ENCODE data around the gene PDF. TPM values are rescaled to one million over a fixed set of nuclear protein-coding genes. Genes with fewer than 3 reads are reported as not detected.

PDF gene
- total and polyA plus RNA-seq, 7 donors, result 6.5 to 18.6 (median 10.5) TPM; not detected in 1

DNA sequence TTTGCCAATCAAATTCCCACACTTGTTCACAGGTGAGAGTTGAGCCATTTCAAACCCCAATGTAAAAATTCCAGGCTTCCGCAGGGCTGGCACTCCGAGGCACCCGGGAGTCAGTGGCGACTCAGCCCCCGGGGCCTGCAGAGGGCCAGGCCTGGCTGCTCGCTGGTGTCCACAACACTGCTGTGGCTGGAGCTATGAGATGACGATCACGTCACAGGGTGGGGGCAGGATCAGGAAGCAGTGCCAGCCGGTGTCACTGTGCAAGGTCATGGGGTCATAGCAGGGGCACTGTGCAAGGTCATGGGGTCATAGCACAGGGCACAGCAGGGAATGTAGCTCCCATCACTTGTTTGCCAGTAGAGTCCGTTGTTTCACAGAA lies 11.5 kb downstream of the PDF start:
- TF ChIP-seq POLR2A (IDR thresholded peaks at IDR 0.05) (no peak), POLR2AphosphoS5 (IDR thresholded peaks at IDR 0.05) (no peak), EP300 (IDR thresholded peaks at IDR 0.05) (no peak)
- WGBS, 2 donors, result 87 to 88% methylated on average over 10 of the region's 10 CpGs
- Histone ChIP-seq H3K27ac (no peak overlapping the region), H3K9me3 (no peaks in the 10 kb centered on the region), H3K4me1 (peaks cover 0 to 4% (median 0%) of the 10 kb centered on the region in 4 donors), H3K36me3 (peaks cover 62 to 97% (median 77%) of the 10 kb centered on the region in 4 donors), H3K4me3 (no peak overlapping the region), H3K27me3 (no peaks in the 10 kb centered on the region)
- intact Hi-C loops (cut with DNase I), result no loop called here
- peak; percentile 35 for DNase-seq

DNA sequence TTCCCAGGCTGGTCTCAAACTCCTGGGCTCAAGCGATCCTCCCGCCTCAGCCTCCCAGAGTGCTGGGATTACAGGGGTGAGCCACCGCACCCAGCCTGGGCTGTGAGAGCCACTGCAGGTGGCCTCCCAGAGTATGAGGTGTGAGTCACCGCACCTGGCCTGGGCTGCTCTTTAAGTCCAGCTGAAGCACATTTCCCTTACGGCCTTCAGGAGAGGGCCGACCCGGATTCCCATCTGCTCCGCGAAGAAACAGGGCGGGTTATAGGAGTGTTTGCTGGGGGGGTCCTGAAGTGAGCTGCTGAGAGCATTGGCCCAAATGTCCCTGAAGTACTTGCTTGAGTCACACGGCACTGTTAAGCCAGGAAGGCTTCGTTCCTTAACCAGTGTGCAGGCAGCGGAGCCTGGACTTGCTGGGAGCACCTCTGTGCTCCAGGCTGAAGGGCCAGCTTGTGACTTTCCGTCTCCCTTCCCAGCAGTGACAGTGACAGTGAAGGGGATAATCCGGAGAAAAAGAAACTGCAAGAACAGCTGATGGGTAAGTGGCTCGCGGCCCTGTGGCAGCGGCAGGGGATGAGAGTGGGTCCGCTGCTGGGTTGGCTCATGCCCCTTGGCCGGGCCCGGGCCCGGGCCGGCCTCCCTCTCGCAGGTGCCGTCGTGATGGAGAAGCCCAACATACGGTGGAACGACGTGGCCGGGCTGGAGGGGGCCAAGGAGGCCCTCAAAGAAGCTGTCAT lies 12.0 kb downstream of the PDF start:
- H3K27ac ChIP-seq, result no peak overlapping the region
- DNase-seq, result no peak
- peaks cover 62 to 96% (median 75%) of the 10 kb centered on the region in 4 donors for H3K36me3 ChIP-seq
- intact Hi-C loops (cut with DNase I), result no loop called here
- no peak for TF ChIP-seq POLR2AphosphoS5 (IDR thresholded peaks at IDR 0.05)
- no peak for TF ChIP-seq POLR2A (IDR thresholded peaks at IDR 0.05)
- no peak for TF ChIP-seq EP300 (IDR thresholded peaks at IDR 0.05)
- TF ChIP-seq, protein P1, sequence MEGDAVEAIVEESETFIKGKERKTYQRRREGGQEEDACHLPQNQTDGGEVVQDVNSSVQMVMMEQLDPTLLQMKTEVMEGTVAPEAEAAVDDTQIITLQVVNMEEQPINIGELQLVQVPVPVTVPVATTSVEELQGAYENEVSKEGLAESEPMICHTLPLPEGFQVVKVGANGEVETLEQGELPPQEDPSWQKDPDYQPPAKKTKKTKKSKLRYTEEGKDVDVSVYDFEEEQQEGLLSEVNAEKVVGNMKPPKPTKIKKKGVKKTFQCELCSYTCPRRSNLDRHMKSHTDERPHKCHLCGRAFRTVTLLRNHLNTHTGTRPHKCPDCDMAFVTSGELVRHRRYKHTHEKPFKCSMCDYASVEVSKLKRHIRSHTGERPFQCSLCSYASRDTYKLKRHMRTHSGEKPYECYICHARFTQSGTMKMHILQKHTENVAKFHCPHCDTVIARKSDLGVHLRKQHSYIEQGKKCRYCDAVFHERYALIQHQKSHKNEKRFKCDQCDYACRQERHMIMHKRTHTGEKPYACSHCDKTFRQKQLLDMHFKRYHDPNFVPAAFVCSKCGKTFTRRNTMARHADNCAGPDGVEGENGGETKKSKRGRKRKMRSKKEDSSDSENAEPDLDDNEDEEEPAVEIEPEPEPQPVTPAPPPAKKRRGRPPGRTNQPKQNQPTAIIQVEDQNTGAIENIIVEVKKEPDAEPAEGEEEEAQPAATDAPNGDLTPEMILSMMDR (IDR thresholded peaks at IDR 0.05), result no peak
- no peaks in the 10 kb centered on the region for H3K27me3 ChIP-seq
- H3K4me1 ChIP-seq, result peaks cover 0 to 8% (median 2%) of the 10 kb centered on the region in 4 donors
- WGBS, 2 donors, result 96 to 97% methylated on average over 30 of the region's 30 CpGs
- no peaks in the 10 kb centered on the region for H3K9me3 ChIP-seq
- H3K4me3 ChIP-seq, result no peak overlapping the region

GRCh38 chr16:69316595-69317034 lies 13.8 kb downstream of the PDF start:
- Histone ChIP-seq H3K4me3 (no peak overlapping the region), H3K9me3 (no peaks in the 10 kb centered on the region), H3K27ac (no peak overlapping the region), H3K36me3 (peaks cover 46 to 81% (median 57%) of the 10 kb centered on the region in 4 donors), H3K27me3 (no peaks in the 10 kb centered on the region), H3K4me1 (peaks cover 0 to 24% (median 15%) of the 10 kb centered on the region in 4 donors)
- peak; percentile 56 for DNase-seq
- intact Hi-C loops (cut with DNase I), result no loop called here
- 93 to 96% methylated on average over 17 of the region's 17 CpGs for WGBS, 2 donors
- TF ChIP-seq EP300 (IDR thresholded peaks at IDR 0.05) (no peak), POLR2A (IDR thresholded peaks at IDR 0.05) (no peak), POLR2AphosphoS5 (IDR thresholded peaks at IDR 0.05) (no peak)
- TF ChIP-seq, protein P1 (IDR thresholded peaks at IDR 0.05), result no peak

DNA sequence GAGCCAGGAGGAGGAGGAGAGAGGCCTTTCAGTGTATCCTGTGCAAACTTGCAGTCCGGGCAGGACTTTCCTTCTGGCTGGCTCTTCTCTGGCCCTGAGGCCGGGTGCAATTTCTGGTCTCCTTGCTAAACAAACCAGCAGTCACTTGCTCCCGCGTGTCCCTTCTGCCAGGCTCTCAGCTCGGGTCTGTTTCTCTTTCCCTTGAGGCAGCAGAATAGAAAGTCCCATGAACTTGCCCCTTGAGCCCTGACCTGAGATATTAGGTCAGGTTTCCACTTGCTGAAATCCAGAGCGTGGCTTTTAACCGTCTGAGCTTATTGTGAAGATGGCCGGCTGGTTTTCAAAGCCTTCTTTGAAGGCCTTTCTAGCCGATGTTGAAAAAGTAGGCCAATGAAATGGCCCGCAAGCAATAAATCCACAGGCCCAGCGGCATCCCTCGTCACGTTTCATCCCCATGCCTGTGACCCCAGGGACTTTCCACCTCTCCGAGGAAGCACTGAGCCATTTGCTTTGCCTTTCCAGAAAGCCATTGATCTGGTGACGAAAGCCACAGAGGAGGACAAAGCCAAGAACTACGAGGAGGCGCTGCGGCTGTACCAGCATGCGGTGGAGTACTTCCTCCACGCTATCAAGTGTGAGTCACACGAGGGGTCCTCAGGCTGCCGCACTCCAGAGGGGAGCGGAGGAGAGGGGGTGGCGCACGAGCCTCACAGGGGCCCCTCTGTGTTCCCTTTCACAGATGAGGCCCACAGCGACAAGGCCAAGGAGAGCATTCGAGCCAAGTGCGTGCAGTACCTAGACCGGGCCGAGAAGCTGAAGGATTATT lies 14.7 kb downstream of the PDF start:
- no peaks in the 10 kb centered on the region for H3K27me3 ChIP-seq
- 93% methylated on average over 30 of the region's 30 CpGs for WGBS, 2 donors
- peaks cover 0 to 25% (median 16%) of the 10 kb centered on the region in 4 donors for H3K4me1 ChIP-seq
- intact Hi-C loops (cut with DNase I), result no loop called here
- no peak overlapping the region for H3K27ac ChIP-seq
- peaks cover 37 to 72% (median 48%) of the 10 kb centered on the region in 4 donors for H3K36me3 ChIP-seq
- no peaks in the 10 kb centered on the region for H3K9me3 ChIP-seq
- DNase-seq, result peak; percentile 44
- TF ChIP-seq POLR2AphosphoS5 (IDR thresholded peaks at IDR 0.05) (no peak), EP300 (IDR thresholded peaks at IDR 0.05) (no peak), POLR2A (IDR thresholded peaks at IDR 0.05) (no peak)
- TF ChIP-seq, protein P1 (IDR thresholded peaks at IDR 0.05), result no peak
- H3K4me3 ChIP-seq, result no peak overlapping the region

GRCh38 chr16:69314534-69314933 lies 15.9 kb downstream of the PDF start:
- WGBS, 2 donors, result 92 to 94% methylated on average over 11 of the region's 11 CpGs
- intact Hi-C loops (cut with DNase I), result no loop called here
- DNase-seq, result peak; percentile 34
- Histone ChIP-seq H3K9me3 (no peaks in the 10 kb centered on the region), H3K27me3 (no peaks in the 10 kb centered on the region), H3K27ac (no peak overlapping the region), H3K36me3 (peaks cover 25 to 60% (median 36%) of the 10 kb centered on the region in 4 donors), H3K4me3 (no peak overlapping the region), H3K4me1 (peaks cover 0 to 28% (median 20%) of the 10 kb centered on the region in 4 donors)
- TF ChIP-seq, protein P1 (IDR thresholded peaks at IDR 0.05), result no peak
- TF ChIP-seq POLR2AphosphoS5 (IDR thresholded peaks at IDR 0.05), result no peak
- no peak for TF ChIP-seq EP300 (IDR thresholded peaks at IDR 0.05)
- no peak for TF ChIP-seq POLR2A (IDR thresholded peaks at IDR 0.05)

Measured in sigmoid colon (tissue), 7 donors.